Stimulated activated CD8-positive, alpha-beta memory T cell treated with anti-CD3 and anti-CD28 coated beads, Interleukin-15, amount 100 ng/mL, for 24 hours (primary cell): ENCODE results near the gene METTL1.
A peak's percentile ranks its signal among the peaks of the same experiment; 100 is the strongest.

Experiments used
- DNase-seq: peaks from one replicate; pipeline ENCODE4 v3.0.0-alpha.2; 2020; ENCODE audit warnings: low read depth

The METTL1 gene

DNA sequence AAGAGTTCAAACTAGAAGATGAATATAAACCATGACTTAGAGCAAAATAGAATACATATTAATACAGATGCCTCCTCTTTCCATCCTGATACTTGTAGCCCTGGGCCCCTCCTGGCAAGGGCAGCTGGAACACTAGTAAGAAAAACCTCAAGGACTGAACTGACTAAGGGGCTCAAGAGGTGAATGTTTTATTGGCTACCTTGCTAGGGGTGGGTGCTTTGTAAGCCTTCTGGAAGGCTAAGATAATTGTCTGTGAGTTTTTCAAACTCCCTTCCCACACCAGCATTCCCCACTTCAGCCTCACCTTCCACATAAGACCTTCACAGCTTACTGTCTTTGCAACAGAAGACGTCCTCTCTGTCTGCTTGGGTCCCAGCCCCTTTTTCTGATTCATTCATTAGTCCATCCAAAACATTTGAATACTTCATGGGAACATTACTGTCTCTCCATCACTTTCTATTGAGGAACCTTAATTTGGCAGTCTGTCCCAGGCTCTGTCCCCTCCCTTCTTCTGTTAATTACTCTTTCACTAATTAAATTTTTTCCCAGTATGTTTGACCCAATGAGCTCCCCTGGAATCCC lies 18.1 kb downstream of the METTL1 start:
- no peak for DNase-seq

DNA sequence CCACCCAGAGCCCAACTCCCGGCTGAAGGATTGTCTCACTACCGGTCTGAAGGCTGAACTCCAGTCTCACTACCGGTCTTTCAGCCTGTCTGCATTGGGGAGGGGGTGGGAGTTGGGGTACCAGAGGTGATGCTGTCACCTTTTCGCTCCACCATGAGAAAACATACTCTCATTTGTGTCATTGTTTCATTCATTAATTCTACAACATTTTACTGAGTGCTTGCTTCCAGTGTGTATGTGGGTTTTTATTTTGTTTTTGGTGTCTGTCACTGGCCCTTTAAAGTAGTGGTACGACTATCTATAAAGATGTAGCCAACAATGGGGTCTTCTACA lies 19.3 kb downstream of the METTL1 start:
- DNase-seq: no peak

DNA sequence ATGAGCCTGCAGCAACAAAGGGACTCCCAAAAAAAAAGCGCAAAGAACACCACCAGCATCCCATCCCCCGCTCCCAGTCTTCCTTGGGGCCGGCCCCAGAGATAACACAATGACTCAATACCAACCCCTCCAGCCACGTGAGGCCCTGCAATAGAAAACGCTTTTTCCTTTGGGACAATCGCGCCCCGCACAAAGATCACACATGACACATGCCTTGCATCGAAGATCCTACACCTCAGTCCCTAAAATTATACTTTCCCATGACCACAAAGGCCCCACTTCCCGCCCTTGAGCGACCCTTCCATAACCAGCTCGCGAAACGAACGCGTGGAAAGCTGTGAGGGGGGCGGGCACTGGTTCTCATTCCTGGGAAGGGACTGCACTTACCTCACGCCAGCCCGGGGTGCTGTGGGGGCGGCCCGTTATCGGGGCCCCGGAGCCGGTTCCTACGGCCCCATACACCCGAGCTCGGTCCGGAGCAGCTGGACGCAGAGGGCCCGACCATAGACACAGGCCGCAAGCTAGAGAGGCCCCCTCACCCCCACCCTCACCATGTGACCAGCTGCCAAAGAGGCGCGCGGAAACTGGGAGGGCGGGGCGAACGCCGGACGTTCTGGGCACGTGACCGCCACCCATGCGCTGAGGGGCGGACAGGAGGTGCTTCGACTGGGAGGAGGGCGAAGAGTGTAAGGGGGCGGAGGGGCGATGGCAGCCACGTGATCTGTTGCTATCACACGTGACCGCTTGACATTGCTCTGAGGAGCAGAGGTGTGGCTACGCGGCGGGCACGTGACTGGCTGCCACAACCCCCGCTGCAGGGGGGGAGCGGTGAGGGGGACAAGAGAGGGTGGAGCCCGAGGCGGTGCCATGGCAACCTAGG lies 19.9 kb downstream of the METTL1 start, which contains the start of gene CDK4:
CDK4 (minus strand) TSS at position 523 of the 880 bp plus-strand sequence. CDS start 593 bp downstream, outside the sequence.
- DNase-seq: peak; percentile 94

DNA sequence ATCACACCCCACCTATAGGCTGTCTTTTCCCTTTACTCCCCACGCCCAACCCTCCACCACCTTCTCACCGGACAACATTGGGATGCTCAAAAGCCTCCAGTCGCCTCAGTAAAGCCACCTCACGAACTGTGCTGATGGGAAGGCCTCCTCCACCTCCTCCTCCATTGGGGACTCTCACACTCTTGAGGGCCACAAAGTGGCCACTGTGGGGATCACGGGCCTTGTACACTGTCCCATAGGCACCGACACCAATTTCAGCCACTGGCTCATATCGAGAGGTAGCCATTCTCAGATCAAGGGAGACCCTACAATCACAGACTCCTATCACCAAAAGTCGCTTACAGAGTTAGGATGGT lies 20.5 kb downstream of the METTL1 start:
- no peak for DNase-seq

DNA sequence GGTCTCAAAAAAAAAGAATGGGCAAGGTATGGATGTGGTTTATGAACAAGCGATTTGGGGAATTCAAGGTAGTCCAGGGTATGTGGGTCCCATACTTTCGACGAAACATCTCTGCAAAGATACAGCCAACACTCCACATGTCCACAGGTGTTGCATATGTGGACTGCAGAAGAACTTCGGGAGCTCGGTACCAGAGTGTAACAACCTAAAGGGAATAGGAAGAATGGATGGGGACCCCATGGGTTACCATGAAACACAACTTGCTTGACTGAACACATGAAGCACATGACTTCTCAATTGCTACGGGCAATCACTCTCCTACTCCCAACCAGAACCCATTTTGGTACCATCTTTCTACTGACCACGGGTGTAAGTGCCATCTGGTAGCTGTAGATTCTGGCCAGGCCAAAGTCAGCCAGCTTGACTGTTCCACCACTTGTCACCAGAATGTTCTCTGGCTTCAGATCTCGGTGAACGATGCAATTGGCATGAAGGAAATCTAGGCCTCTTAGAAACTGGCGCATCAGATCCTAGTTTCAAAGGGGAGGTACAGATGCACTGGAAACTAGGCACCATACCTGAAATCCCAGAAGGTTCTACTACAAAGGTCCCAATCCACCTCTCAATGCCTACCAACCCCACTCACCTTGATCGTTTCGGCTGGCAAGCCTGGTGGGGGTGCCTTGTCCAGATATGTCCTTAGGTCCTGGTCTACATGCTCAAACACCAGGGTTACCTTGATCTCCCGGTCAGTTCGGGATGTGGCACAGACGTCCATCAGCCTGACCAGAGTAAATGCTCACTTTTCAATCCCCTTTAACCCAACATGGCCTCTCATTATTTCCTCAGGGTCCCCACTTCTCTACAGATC lies 21.1 kb downstream of the METTL1 start:
- DNase-seq: no peak

DNA sequence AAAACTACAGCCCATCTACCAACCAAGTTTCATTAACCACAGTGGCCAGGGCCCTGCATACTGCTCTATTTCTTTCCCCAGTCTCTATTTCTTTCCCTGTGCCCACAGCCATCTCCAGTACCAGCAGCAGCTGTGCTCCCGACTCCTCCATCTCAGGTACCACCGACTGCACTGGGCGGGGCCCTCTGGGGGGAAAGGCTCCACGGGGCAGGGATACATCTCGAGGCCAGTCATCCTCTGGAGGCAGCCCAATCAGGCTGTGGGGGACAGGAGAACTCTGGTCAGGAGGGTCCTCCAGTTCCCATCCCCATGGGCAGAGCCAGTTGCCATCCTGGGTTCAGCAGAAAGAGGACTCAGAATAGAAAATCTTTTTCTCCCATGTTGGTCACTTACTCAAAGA lies 22.8 kb downstream of the METTL1 start:
- DNase-seq: no peak

DNA sequence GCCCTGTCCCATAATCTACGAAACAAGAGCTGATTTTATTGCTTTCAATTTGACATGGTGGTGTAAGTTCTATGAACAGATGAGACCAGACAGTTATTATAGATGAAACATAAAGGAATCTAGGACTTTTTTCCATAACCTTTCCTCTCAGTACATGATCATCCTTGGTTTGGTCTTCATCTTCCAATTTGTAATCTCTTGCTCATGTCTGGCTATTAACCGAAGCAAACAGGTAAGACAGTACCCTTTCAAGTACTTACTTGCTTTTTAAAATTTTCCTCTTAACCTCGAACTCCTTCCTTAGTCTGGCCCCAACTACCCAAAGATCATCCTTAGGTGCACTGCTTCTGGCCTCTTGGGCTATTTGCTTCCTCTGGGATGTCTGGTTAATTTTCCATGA lies 25.9 kb downstream of the METTL1 start:
- no peak for DNase-seq

DNA sequence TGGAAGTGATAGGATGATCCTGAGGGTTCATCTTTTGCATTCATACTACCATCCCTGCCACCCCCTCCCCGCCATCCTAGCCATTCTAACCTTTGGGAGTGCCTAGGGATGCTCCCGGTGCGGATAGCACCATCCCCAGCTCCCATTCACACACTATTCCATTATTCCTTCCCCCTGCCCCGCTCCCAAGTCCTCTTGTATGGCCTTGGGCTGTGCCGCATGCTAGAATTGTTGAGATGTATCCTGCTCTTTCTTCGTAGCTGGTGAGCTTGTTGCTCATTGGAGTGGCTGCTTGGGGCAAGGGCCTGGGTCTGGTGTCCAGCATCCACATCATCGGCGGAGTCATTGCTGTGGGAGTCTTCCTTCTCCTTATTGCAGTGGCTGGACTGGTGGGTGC lies 26.4 kb downstream of the METTL1 start:
- no peak for DNase-seq

DNA sequence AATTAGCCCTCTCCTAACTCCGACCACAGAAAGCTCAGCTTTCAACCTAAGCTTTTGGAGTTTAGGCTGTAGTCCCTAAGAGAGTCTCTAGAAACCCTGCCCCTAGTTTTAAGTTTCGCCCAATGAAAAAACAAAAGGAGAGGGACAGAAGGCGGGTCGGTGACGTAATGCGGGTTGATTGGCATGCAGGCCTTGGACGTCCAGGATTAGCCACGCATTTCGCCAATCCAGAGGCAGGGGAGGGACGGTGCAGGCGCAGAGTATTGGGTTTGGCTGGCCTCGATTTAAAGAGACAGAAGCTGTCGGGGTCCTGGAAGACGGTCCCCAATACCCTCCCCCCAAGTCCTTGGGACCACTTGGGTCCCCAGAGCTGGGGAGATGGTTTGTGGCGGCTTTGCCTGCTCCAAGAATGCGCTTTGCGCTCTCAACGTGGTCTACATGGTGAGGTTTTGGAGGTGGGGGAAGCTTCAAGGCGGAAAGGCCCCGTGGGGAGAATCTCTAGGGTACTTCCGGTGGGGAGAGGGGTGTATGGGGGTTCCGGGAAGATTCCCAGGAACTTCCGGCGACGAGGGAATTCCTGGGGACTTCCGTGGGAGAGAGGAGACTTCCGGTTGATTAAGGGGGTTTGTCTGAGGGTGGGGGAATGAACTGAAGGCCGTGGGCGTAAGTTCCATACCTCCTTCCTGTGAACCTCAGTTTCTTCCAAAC lies 27.0 kb downstream of the METTL1 start, which contains the start of gene TSPAN31:
TSPAN31 (plus strand) TSS at position 263 of the 708 bp plus-strand sequence; CDS start at position 379, 116 bp downstream.
- DNase-seq: peak; percentile 81

DNA sequence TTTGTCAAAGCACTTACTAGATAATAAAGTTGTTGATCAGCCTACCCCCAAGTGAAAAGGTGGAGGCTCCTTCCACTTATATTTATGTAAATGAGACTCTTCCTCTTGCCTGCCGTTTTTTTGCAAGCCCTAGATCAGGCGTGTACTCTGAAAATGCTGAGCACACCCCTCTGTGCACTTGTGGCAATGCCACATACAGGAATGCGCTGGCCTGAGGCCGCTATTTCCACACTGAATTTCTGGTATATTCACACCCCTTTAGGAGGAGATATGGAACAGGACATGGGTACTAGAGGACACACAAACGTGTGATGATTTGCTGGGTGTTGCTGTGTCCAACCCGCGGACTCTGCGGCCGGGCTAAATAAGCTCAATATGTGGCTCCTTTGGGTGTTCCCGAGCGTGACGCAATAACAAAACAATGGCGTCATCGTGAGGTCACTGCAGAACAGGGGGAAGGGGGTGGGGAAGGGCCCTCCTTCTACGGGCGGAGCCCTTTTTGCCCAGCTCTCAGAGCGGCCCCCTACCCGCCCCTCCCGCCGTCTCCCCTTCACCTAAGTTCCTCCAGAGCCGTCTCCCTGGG lies 27.6 kb downstream of the METTL1 start:
- no peak for DNase-seq

DNA sequence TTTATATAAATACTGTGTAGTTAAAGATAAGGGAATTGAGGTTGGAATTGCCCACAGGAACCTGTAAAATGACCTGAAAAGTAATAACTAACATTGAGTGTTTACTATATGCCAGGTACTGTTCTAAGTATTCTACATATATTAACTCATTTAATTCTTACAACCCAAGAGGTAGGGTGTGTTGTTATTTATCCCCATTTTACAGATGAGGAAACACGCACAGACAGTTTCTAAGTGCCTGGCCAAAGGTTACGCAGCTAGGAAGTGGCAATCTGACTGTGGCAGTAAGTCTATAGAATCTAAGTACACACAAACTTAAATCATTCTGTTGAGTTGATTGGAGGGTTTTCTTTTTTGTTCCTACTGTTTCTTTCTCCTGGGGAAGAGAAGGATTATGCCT lies 28.1 kb downstream of the METTL1 start:
- DNase-seq: no peak

DNA sequence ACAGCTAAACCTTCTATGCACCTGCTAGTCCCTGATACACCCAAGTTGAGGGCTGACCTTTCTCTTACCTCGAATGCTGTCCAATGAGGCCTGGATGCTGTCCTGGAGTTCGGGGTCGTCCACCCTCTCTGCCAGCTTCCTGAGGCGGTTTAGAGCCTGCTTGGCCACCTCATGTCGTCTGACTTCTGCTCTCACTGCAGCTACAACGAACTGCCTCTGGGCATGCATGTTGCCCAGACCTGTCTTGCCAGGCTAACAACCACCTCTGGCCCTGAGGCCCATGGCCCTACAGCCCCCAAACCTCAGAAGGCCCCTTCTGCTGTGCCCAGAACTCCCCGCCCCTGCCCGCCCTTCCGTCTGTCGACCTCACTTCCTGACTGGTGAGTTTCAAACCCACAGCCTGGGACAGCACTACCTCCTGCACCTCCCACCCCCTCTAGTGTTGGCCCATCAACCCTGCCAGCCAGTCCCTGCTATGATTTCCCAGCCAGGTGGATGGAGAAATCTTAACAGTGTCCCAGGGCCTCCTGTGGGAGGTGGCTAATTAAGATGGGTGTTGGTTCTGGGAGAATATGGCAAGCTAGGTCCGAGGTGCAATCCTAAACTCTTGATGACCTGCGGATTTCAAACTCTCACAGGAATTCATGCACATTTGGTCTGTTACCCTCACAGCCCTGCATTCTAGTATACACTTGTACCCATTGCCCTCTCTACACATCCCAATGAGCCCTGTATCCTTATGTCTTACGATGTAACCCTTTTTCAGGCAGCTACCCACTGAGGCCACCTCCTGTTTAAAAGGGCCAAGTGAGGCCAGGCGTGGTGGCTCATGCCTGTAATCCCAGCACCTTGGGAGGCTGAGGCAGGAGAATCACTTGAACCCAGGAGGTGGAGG lies 29.8 kb downstream of the METTL1 start:
- no peak for DNase-seq

DNA sequence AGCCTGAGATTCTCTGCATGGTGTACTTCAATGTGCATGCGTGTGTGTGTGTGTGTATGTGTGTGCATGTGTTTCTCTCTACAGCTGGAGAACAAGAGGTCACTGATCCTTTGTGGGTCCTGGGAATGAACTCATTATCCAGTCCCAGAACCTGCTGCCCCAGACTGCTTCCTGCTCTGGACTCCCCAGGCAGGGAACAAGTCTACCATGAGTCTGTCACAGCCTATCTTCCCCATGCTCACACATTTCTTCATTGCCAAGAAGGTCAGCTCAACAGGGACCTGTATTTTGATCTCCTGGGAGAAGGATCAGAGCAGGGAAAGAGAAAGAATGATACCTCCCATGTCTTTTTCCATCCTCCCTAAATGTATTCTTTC lies 30.5 kb downstream of the METTL1 start:
- no peak for DNase-seq

DNA sequence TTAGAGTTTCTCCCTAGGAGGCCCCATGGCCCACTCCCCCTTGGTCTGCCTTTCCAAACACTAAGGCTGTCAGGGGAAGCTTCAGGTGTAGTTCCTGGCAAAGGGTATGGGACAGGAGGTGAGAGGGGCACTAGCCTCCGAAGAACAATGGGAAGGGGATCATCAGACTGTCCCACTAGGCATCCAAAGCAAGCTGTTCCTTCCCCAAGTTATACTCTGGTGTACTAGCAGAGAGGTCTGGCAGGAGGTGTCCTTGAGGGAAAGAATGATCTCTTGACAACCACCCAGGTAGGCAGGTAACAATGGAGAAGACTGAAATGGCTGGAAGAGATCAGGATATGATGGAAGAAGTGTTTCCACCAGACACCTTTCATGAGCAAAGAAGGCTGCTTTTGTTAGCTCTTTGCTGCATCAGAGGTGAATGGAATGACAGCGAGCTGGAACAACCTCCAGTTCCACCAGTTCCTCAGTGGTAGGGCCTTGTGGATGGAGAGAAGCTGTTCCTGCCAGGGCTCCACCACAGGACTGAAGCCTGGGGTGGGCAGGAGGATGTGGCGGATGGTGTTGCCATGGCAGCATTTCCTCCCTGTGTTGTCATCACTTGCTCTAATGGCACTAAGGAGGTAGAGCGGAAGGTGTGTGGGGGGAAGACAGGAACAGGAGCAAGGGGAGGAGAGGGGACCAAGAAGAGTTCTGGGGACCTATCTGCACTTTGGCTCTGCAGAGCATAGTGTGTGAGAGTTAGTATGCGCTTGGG lies 31.1 kb downstream of the METTL1 start:
- no peak for DNase-seq

DNA sequence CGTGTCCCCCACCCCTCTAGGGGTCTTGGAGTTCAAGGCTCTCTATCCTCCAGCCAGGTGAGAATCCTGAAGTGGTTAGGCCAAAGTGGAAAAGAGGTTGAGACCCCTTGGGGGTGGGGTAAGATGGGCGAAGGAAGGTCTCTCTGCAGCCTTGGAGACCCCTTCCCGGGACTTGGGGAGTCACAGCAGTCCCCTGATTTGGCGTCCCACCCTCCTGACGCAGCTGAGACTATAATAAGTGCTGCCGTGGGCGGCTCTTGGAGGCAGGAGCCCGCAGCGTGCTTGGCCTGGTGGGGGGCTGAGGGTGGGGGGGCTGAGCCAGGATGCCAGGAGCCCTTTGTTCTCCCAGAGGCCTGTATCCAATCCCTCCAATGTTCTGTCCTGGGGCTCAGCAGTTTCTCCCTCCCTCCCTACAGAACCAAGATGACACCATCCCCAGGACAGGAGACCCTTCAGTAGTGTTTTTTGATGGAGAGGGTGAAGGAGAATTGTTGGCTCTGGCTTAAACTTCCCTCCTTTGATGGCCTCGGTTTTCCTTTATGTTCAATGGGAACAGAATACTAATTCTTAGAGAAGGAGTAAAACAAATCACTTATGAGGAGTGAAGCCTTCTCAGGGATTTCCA lies 31.9 kb downstream of the METTL1 start:
- DNase-seq: no peak

DNA sequence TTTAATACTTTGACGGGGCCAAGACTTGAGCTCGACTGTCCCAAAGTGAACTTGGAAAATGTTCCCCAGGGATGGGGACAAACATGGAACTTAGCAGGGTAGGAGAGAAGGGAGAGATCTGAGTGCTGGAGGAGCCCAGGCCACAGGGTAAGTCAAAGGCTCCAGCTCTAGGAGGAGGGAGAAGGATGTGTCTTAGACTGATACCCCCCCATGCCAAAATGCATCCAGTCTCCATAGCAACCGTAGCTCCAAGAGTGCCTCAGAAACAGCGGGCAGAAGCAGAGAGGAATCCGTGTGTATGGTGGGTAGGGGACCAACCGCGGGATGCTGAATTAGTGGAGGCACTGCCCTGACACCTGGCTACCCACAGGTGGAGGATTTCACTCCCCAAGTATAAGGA lies 32.5 kb downstream of the METTL1 start:
- DNase-seq: no peak

DNA sequence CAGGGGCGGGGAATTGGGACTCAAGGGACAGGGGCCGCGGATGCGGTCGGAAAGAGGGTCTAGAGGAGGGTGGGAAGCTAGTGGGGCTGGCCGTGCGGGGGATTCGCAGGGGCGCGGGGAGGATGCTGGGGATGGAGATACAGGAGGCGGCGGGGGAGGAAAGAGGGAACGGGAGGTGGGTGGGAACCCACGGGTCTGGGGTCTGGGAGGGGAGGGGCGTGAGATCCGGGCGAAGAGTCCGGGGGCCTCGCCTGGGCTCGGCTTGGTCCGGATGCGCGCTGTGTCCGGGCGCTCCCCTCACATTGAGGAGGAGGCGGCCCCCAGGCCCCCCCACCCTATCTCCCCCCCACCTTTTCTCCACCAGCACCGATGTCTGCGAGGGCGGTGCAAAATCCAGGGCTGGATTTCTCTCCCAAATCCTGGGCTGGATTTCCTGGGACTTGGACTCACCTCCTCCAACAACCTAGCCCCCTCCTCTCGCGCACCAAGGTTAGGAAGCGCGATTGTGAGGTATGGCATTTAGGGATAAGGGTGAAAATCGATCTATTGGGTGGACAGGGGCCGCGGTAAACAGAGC lies 33.2 kb downstream of the METTL1 start, which contains the start of gene AGAP2:
AGAP2 (minus strand) TSS at position 82 of the 577 bp plus-strand sequence. CDS start 496 bp downstream, outside the sequence.
- DNase-seq: no peak

DNA sequence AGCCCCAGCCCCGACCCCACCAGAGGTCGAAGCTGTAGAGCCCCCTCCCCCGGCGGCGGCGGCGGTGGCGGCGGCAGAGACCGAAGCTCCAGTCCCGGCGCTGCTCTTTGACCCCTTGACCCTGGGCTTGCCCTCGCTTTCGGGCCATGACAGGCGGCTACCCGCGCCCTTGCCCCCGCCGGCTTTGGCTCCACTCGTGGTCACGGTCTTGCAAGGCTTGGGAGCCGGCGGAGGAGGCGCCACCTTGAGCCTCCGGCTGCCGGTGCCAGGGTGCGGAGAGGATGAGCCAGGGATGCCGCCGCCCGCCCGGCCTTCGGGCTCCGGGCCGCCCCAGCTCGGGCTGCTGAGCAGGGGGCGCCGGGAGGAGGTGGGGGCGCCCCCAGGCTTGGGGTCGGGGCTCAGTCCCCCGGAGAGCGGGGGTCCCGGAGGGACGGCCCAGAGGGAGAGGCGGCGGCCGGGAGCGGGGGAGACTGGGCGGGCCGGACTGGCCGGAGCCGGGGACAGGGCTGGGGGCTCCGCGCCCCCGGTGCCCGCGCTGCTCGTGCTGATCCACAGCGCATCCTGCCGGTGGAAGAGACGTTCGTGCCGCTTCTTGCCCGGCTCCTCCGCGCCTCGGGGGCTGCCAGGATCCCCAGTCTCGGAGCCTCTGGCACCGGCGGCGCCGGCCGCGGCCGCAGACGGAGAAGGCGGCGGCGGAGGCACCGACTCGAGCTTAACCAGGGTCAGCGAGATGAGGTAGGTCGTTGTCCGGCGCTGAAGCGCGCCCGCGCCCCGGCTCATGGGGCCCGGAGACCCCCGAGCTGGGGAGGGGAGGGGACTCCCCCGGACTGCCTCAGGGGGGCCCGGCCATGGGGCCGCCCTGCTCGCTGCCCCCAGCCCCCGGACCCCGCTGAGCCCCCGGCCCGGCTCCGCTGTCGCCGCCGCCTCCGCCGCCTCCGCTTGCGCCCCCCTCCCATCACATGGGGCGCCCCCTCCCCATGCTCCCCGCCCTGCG lies 34.1 kb downstream of the METTL1 start:
- no peak for DNase-seq
